IMR-90 (cell line): ENCODE data around the gene TRMT2A. TPM values are rescaled to one million over a fixed set of nuclear protein-coding genes. Genes with fewer than 3 reads are reported as not detected.

Experiments
- ATAC-seq: fragments of 200-7000 bp; cut with Tn5 transposase; 2 replicates; pipeline ENCODE4 v1.9.1; 2020; ENCODE audit warnings: low read depth, mild to moderate bottlenecking, moderate library complexity
- BruUV-seq: library from RNA; stranded (reverse); fragments of 400-500 nt; replicated peaks from 2 replicates; lab custom pipeline; 2021; lab: Mats Ljungman, UMichigan
- CTCF ChIA-PET: fragments of 300-600 bp; formaldehyde crosslinking; extraction: SDS; loops from one replicate; lab custom pipeline; 2021; ENCODE audit warnings: antibody characterized with exemption; lab: Yijun Ruan, JAX
- POLR2A ChIA-PET: fragments of 300-600 bp; sonication (Branson Sonifier 250); formaldehyde crosslinking; loops from one replicate; lab custom pipeline; 2022; ENCODE audit warnings: antibody characterized with exemption; ENCODE audit not compliant: unreplicated experiment; lab: Charles Lee
- DNase-seq: peaks from one replicate; pipeline ENCODE4 v3.0.0; 2013
- H2AFZ ChIP-seq: replicated peaks from 2 replicates; pipeline ENCODE3; 2013; ENCODE audit warnings: low read length, mild to moderate bottlenecking; ENCODE audit not compliant: poor library complexity
- H2AK5ac ChIP-seq: 2 replicates; pipeline ENCODE4 v1.6.1; 2013; ENCODE audit warnings: low read depth, low read length, inconsistent platforms
- H2AK9ac ChIP-seq: replicated peaks from 2 replicates; pipeline ENCODE3; 2013; ENCODE audit warnings: mild to moderate bottlenecking, low read depth, low read length, moderate library complexity; ENCODE audit not compliant: poor library complexity
- H2BK120ac ChIP-seq: 2 replicates; pipeline ENCODE4 v1.6.1; 2013; ENCODE audit warnings: low read depth, low read length, inconsistent platforms
- H2BK15ac ChIP-seq: 3 replicates; pipeline ENCODE4 v1.6.1; 2013; ENCODE audit warnings: low read depth, low read length, inconsistent platforms
- H2BK20ac ChIP-seq: 2 replicates; pipeline ENCODE4 v1.6.1; 2013; ENCODE audit warnings: low read depth, mild to moderate bottlenecking, inconsistent platforms, low read length, moderate library complexity
- H2BK5ac ChIP-seq: 2 replicates; pipeline ENCODE4 v1.6.1; 2013; ENCODE audit warnings: mild to moderate bottlenecking, low read depth, low read length, inconsistent platforms; ENCODE audit not compliant: poor library complexity, severe bottlenecking
- H3K14ac ChIP-seq: replicated peaks from 2 replicates; pipeline ENCODE4 v1.6.1; 2013; ENCODE audit warnings: low read depth, low read length, inconsistent platforms
- H3K18ac ChIP-seq: 2 replicates; pipeline ENCODE4 v1.6.1; 2013; ENCODE audit warnings: low read depth, low read length, control low read depth
- H3K23ac ChIP-seq: 2 replicates; pipeline ENCODE4 v1.6.1; 2013; ENCODE audit warnings: low read depth, low read length, inconsistent platforms
- H3K27ac ChIP-seq: 2 replicates; pipeline ENCODE4 v1.5.1; 2013; ENCODE audit warnings: mild to moderate bottlenecking, control low read depth, low read length; ENCODE audit not compliant: insufficient read depth
- H3K27me3 ChIP-seq: 2 replicates; pipeline ENCODE4 v1.6.1; 2013; ENCODE audit warnings: low read length; ENCODE audit not compliant: control insufficient read depth, insufficient read depth
- H3K36me3 ChIP-seq: 2 replicates; pipeline ENCODE4 v1.6.1; 2013; ENCODE audit warnings: low read length, mixed read lengths; ENCODE audit not compliant: control insufficient read depth, insufficient read depth
- H3K4ac ChIP-seq: 2 replicates; pipeline ENCODE4 v1.6.1; 2013; ENCODE audit warnings: low read depth, low read length, inconsistent platforms
- H3K4me1 ChIP-seq: 2 replicates; pipeline ENCODE4 v1.6.1; 2013; ENCODE audit warnings: low read length, mixed read lengths; ENCODE audit not compliant: control insufficient read depth, insufficient read depth
- H3K4me2 ChIP-seq: 2 replicates; pipeline ENCODE4 v1.6.1; 2013; ENCODE audit warnings: low read depth, mild to moderate bottlenecking, control low read depth, low read length, moderate library complexity
- H3K4me3 ChIP-seq: 2 replicates; pipeline ENCODE4 v1.5.1; 2013; ENCODE audit warnings: low read depth, mild to moderate bottlenecking, control low read depth, low read length, moderate library complexity; ENCODE audit not compliant: insufficient read depth
- H3K56ac ChIP-seq: 2 replicates; pipeline ENCODE4 v1.6.1; 2013; ENCODE audit warnings: low read length, inconsistent platforms; ENCODE audit not compliant: insufficient read depth; ENCODE audit errors: extremely low read depth
- H3K79me1 ChIP-seq, 2 experiments: 2 replicates each; pipeline ENCODE4 v1.6.1; 2013; ENCODE audit warnings: low read length in 2 of 2, inconsistent platforms in 1 of 2, low read depth in 1 of 2
- H3K9ac ChIP-seq: 2 replicates; pipeline ENCODE4 v1.6.1; 2013; ENCODE audit warnings: low read depth, low read length, control low read depth
- H3K9me1 ChIP-seq: 2 replicates; pipeline ENCODE4 v1.6.1; 2013; ENCODE audit warnings: low read length, inconsistent platforms; ENCODE audit not compliant: insufficient read depth
- H3K9me3 ChIP-seq: 2 replicates; pipeline ENCODE4 v1.6.1; 2013; ENCODE audit warnings: low read length; ENCODE audit not compliant: control insufficient read depth, insufficient read depth
- H4K20me1 ChIP-seq: 2 replicates; pipeline ENCODE4 v1.6.1; 2013; ENCODE audit warnings: low read length, inconsistent platforms; ENCODE audit not compliant: insufficient read depth
- H4K5ac ChIP-seq: 2 replicates; pipeline ENCODE4 v1.6.1; 2013; ENCODE audit warnings: mild to moderate bottlenecking, low read depth, low read length, control low read depth
- H4K8ac ChIP-seq, 2 experiments: 2 replicates each; pipeline ENCODE4 v1.6.1; 2013; ENCODE audit warnings: low read depth in 2 of 2, low read length in 2 of 2, control low read depth in 1 of 2, inconsistent platforms in 1 of 2
- H4K91ac ChIP-seq: 2 replicates; pipeline ENCODE4 v1.6.1; 2013; ENCODE audit warnings: low read depth, low read length, inconsistent platforms; ENCODE audit not compliant: insufficient read depth
- CHD1 ChIP-seq: IDR thresholded peaks from 2 replicates; pipeline ENCODE4 v1.6.1; 2012; ENCODE audit warnings: low read depth, low read length, improper control_type of control experiment
- ELK1 ChIP-seq: fragments of 150-350 bp; IDR thresholded peaks from 2 replicates; pipeline ENCODE4 v1.6.1; 2016; ENCODE audit warnings: low read depth, mild to moderate bottlenecking, low read length, moderate library complexity, borderline replicate concordance
- WGBS, 2 experiments: methylation state at CpG; one replicate each; pipeline versions ENCODE4 v1.1.5 to v1.1.7; 2013; ENCODE audit warnings: missing lambda C conversion rate in 2 of 2; ENCODE audit not compliant: insufficient read length in 1 of 2; ENCODE audit errors: extremely low coverage in 2 of 2; 5-methylcytosine and 5-hydroxymethylcytosine counted together
- dilution Hi-C: fragments of 300-500 bp; cut with HindIII; formaldehyde crosslinking; loops from one replicate; pipeline ENCODE4 v1.14.3; 2018; ENCODE audit warnings: low sequenced_read_pairs; ENCODE audit not compliant: unreplicated experiment
- in situ Hi-C: fragments of 300-500 bp; cut with MboI; formaldehyde crosslinking; loops from 3 replicates; pipeline ENCODE4 v1.14.3; 2019; ENCODE audit warnings: low sequenced_read_pairs, inconsistent platforms, mixed read lengths
- intact Hi-C: fragments of 100-400 bp; cut with micrococcal nuclease; formaldehyde crosslinking; loops from 2 replicates; pipeline ENCODE4 v1.10.0; 2022
- polyA plus RNA-seq, 3 experiments: library from polyadenylated mRNA; depleted of rRNA; stranded (reverse); fragments of >200 nt; gene quantifications; 2 replicates each; pipeline ENCODE4 v1.2.3, GENCODE V29; 2012; ENCODE audit warnings: low replicate concordance in 1 of 3
- total RNA-seq: library from RNA; depleted of rRNA; stranded (reverse); fragments of >200 nt; gene quantifications from 2 replicates; pipeline ENCODE4 v1.2.3, GENCODE V29; 2012
- TF ChIP-seq, protein P1 (sequence below): fragments of 150-350 bp; IDR thresholded peaks from 2 replicates; pipeline ENCODE4 v1.6.1; 2017; ENCODE audit warnings: mild to moderate bottlenecking, antibody characterized with exemption, low read length, low read depth

Gene TRMT2A
- total and polyA plus RNA-seq, 2 of the 4 experiments (the other 2 are of a cell fraction) = 22.0 to 39.1 TPM

GRCh38 chr22:20152464-20152890 lies 35.5 kb upstream of the TRMT2A start:
- dilution Hi-C loops (no loop called here), in situ Hi-C loops (loop anchor here (10.0 kb wide), 1 partner anchor 302 kb away; no protein-coding TSS in a partner anchor), intact Hi-C loops (no loop called here)
- H3K79me1 ChIP-seq = no peaks in the 10 kb centered on the region
- no peak overlapping the region for H3K18ac ChIP-seq
- no peak overlapping the region for H3K23ac ChIP-seq
- no peak overlapping the region for H3K27ac ChIP-seq
- H3K4me1 ChIP-seq = peaks cover 8% of the 10 kb centered on the region
- H3K14ac ChIP-seq = no peak overlapping the region
- no peak overlapping the region for H2BK15ac ChIP-seq
- ChIA-PET POLR2A (no interaction called here), CTCF (no interaction called here)
- H4K5ac ChIP-seq = no peak overlapping the region
- H2BK120ac ChIP-seq = no peak overlapping the region
- peaks cover 2% of the 10 kb centered on the region; the same call in 1 of the 2 replicates for H3K36me3 ChIP-seq
- H2AK5ac ChIP-seq = no peak overlapping the region
- no peaks in the 10 kb centered on the region for H3K27me3 ChIP-seq
- H2AFZ ChIP-seq = no peak overlapping the region
- H3K4me3 ChIP-seq = no peak overlapping the region
- H3K4ac ChIP-seq = no peak overlapping the region
- no peaks in the 10 kb centered on the region for H3K9me1 ChIP-seq
- no peak overlapping the region for H4K8ac ChIP-seq
- ATAC-seq = no peak
- H3K56ac ChIP-seq = no peak overlapping the region
- WGBS, 2 experiments = 86% methylated on average over 4 of the region's 14 CpGs; no CpG with 5 or more reads in 1 of the 2 experiments
- H3K9me3 ChIP-seq = no peaks in the 10 kb centered on the region
- peaks cover 11% of the 10 kb centered on the region; the same call in 1 of the 2 replicates for H4K20me1 ChIP-seq
- no peak overlapping the region for H2BK5ac ChIP-seq
- H2AK9ac ChIP-seq = no peak overlapping the region
- H4K91ac ChIP-seq = no peak overlapping the region
- TF ChIP-seq CHD1 (no peak), ELK1 (no peak)
- TF ChIP-seq, protein P1, sequence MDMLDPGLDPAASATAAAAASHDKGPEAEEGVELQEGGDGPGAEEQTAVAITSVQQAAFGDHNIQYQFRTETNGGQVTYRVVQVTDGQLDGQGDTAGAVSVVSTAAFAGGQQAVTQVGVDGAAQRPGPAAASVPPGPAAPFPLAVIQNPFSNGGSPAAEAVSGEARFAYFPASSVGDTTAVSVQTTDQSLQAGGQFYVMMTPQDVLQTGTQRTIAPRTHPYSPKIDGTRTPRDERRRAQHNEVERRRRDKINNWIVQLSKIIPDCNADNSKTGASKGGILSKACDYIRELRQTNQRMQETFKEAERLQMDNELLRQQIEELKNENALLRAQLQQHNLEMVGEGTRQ = no peak
- H2BK20ac ChIP-seq = no peak overlapping the region
- H3K9ac ChIP-seq = no peak overlapping the region
- no TSS peak for BruUV-seq
- H3K4me2 ChIP-seq = no peak overlapping the region
- DNase-seq = no peak
